BLaER1 (cell line): Measurements from ENCODE around the gene CCDC97.

Experiments used
- H3K27ac ChIP-seq: shearing (Covaris generic); formaldehyde crosslinking; 2 replicates; pipeline ENCODE4 v1.8.1; 2022
- H3K27me3 ChIP-seq: shearing (Covaris generic); formaldehyde crosslinking; 2 replicates; pipeline ENCODE4 v1.8.1; 2022
- H3K36me3 ChIP-seq: shearing (Covaris generic); formaldehyde crosslinking; 2 replicates; pipeline ENCODE4 v1.8.1; 2022
- H3K4me1 ChIP-seq: shearing (Covaris generic); formaldehyde crosslinking; 2 replicates; pipeline ENCODE4 v1.8.1; 2022
- H3K4me2 ChIP-seq: shearing (Covaris generic); formaldehyde crosslinking; 2 replicates; pipeline ENCODE4 v1.8.1; 2022
- H3K4me3 ChIP-seq: shearing (Covaris generic); formaldehyde crosslinking; 2 replicates; pipeline ENCODE4 v1.8.1; 2022
- H3K9ac ChIP-seq: shearing (Covaris generic); formaldehyde crosslinking; 2 replicates; pipeline ENCODE4 v1.8.1; 2022
- H3K9me3 ChIP-seq: shearing (Covaris generic); formaldehyde crosslinking; 2 replicates; pipeline ENCODE4 v1.8.1; 2022
- H4K20me1 ChIP-seq: shearing (Covaris generic); formaldehyde crosslinking; 2 replicates; pipeline ENCODE4 v1.8.1; 2022
- Cebpa-rat ChIP-seq: shearing (Covaris generic); IDR thresholded peaks from 2 replicates; pipeline ENCODE4 v1.8.1; 2022

Gene CCDC97

DNA sequence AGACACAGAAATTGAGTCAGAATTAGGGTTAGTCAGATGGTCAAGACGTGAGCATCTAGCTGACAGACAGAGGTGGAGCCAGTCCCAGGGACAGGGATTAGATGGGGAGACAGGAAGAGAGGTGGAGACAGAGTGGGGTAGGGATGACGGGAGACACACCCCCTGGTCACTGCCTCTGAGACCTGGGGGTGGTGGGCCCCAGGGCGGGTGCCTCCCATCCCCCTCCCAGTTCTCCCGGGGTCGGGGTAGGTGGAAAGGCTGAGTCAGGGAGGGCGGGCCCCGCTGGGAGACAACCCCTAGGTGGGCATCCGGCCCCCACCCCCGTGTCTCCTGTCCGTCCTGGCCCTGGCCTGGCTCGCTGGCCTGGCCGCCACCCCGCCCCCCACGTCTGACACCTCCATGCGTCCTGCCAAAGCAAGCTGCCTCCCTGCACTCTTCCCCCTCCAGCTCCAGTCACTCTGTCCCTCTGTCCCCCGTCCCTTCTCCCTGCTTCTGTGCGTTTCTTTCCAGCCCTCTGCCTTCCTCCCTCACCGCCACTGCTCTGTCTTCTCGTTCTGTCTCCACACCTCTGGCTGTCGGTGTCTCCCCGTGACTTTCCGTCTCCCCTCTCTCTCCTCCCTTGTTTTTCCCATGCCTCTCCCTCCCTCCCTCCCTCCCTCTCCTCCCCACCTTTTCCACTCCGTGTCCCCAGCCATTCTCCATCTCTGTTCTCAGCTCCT, 15.1 kb downstream of the CCDC97 start:
- no peaks in the 10 kb centered on the region for H3K27me3 ChIP-seq
- no peak overlapping the region for H3K9ac ChIP-seq
- peaks cover 93% of the 10 kb centered on the region for H4K20me1 ChIP-seq
- no peaks in the 10 kb centered on the region for H3K9me3 ChIP-seq
- no peak overlapping the region for H3K4me3 ChIP-seq
- TF ChIP-seq Cebpa-rat, result no peak
- H3K4me2 ChIP-seq, result peak overlapping the region; percentile 98
- peaks cover 88% of the 10 kb centered on the region for H3K4me1 ChIP-seq
- no peak overlapping the region for H3K27ac ChIP-seq
- peaks cover 41% of the 10 kb centered on the region for H3K36me3 ChIP-seq

DNA sequence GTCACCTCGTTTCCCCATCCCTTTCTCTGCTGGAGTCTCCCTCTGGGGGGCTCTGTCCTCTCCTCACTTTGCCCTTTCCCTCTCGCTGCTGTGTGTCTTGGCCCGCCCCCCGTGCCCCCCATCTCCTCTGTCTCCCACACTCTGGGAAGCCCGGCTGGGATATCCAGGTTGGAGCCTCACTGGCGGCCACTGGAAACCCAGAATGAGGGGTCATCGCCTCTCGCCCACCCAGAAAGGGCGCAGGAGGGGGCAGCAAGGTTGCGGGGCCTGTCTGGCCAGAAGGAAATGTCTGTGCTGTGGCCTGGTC, 15.6 kb downstream of the CCDC97 start:
- Histone ChIP-seq H3K4me2 (peak overlapping the region; percentile 98), H3K4me3 (no peak overlapping the region), H3K4me1 (peaks cover 88% of the 10 kb centered on the region), H4K20me1 (peaks cover 88% of the 10 kb centered on the region), H3K27me3 (no peaks in the 10 kb centered on the region), H3K9me3 (no peaks in the 10 kb centered on the region), H3K27ac (peak overlapping the region; percentile 80), H3K36me3 (peaks cover 41% of the 10 kb centered on the region), H3K9ac (peak overlapping the region; percentile 42)
- no peak for TF ChIP-seq Cebpa-rat

DNA sequence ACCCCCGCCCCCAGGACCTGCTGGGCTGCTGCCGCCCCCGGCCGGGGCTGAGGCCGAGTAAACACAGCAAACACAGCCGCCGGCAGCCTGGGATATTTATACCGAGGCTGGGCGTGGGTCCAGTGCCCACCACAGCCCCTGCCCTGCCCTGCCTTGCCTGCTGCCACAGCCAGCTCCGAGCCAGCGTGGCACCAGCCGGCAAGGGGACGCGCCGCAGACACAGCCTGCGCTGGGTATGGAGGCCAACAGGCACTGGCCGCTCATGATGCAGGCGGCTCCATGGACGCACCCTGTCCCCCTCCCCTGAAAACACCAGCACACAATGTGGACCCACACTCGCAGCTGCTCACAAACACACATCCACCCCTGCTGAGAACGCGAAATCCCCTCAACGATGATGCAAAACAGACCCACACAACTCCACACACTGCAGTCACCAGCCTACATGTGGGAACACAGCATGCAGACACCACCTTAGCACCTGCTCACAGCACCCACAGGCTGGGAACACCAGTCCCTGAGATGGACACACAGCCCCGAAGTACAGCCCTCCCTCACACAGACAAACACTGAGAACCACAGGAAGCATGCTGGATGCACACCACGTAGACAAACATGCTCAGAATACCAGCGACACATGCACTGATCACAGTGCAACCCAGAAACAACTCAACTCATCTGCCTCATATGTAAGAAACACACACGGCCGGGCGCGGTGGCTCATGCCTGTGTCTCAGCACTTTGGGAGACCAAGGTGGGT, 16.2 kb downstream of the CCDC97 start:
- H3K4me3 ChIP-seq, result peak overlapping the region; percentile 55
- no peaks in the 10 kb centered on the region for H3K27me3 ChIP-seq
- H3K4me2 ChIP-seq, result peak overlapping the region; percentile 98
- TF ChIP-seq Cebpa-rat, result no peak
- H3K9me3 ChIP-seq, result no peaks in the 10 kb centered on the region
- H3K36me3 ChIP-seq, result peaks cover 39% of the 10 kb centered on the region
- H4K20me1 ChIP-seq, result peaks cover 84% of the 10 kb centered on the region
- H3K9ac ChIP-seq, result peak overlapping the region; percentile 71
- peak overlapping the region; percentile 80 for H3K27ac ChIP-seq
- H3K4me1 ChIP-seq, result peaks cover 88% of the 10 kb centered on the region

DNA sequence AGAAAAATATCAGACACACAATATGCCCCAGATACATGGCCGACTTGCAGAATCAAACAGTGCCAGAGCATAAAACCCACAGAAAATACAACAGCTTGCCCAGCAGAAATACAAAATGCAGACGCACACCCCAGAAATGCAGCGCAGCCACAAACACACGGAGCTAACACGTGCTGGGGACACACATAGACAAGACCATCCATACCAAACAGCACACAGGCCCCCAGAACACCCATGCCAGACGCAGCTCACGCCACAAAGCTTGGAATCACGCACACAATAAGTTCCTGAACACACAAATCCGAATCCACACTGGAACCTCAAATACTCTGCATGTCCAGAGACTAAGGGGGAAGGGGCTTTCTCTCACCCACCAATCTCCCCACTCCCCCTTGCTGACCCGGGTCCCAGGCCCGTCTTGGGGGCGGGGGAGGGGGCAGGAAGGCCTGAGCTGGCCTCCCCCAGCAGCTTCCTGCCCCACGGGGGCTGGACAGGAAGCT, 17.2 kb downstream of the CCDC97 start:
- H3K4me2 ChIP-seq, result peak overlapping the region; percentile 98
- no peaks in the 10 kb centered on the region for H3K27me3 ChIP-seq
- peak overlapping the region; percentile 55 for H3K4me3 ChIP-seq
- H3K36me3 ChIP-seq, result peaks cover 39% of the 10 kb centered on the region
- H3K4me1 ChIP-seq, result peaks cover 78% of the 10 kb centered on the region
- H4K20me1 ChIP-seq, result peaks cover 77% of the 10 kb centered on the region
- H3K9ac ChIP-seq, result peak overlapping the region; percentile 71
- TF ChIP-seq Cebpa-rat, result no peak
- H3K9me3 ChIP-seq, result no peaks in the 10 kb centered on the region
- H3K27ac ChIP-seq, result peak overlapping the region; percentile 80

DNA sequence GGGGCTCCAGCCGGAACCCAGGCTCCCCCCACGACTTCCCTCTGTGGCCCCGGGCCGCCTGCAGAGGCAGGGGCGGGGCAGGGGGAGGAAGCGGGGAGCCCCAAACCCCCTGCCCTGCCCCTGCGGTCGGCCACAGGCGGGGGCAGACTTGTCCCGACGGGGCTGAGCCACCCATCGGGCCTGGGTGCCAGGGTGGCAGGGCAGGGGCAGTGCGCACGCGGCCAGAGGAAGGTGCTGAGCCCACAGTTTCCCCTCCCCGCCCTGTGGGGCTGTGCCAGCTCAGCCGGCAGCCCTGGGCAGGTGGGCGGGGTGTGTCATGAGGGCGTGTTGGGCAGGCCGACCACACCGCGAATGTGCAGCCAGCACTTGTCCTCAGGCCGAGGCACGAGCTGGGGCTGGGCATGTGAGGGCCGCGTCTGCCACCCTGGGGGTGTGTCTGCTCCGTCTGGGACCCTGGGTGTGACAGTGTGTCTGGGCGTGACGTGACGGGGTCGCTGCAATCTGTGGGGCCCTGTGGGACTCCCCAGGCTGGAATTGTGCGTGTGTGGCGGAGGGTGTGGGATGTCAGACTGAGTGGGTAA, 17.7 kb downstream of the CCDC97 start:
- Histone ChIP-seq H3K9ac (peak overlapping the region; percentile 71; the same call in 1 of the 2 replicates), H3K27ac (peak overlapping the region; percentile 80), H4K20me1 (peaks cover 77% of the 10 kb centered on the region), H3K4me2 (peak overlapping the region; percentile 98), H3K4me3 (peak overlapping the region; percentile 55), H3K36me3 (peaks cover 39% of the 10 kb centered on the region), H3K27me3 (no peaks in the 10 kb centered on the region), H3K4me1 (peaks cover 73% of the 10 kb centered on the region), H3K9me3 (no peaks in the 10 kb centered on the region)
- no peak for TF ChIP-seq Cebpa-rat

DNA sequence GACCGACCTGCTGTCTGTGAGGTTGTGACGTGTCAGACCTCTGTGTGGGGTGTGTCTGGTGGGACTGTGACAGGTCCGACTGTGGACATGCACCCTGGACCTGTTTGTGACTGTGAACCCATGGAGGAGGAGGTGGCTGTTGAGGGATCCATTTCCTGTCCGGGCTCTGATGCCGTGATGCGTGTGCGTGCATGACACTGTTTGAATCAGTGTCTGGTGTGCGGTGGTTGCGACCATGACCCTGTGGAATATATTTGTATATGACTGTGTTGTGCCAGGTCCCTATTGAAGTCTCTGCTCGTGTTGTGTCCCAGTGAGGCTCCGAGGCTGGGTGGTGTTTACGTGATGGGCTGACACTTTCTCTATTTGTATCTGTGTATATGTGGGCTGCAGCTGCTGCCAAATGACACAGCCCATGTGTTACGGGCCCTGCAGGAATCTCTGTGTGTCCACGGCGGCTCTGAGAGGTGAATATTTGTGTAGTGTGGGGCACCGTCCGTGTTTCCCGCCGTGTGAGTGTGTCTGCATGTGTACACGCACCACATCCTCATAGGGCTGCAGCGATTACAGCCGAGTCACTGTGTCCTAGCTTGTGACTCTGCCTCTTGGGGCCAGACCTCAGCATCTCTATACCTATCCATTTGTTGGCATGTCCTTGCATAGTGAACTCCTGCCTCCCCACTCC, 18.3 kb downstream of the CCDC97 start:
- peaks cover 41% of the 10 kb centered on the region for H3K36me3 ChIP-seq
- peak overlapping the region; percentile 80; the same call in 1 of the 2 replicates for H3K27ac ChIP-seq
- H4K20me1 ChIP-seq, result peaks cover 71% of the 10 kb centered on the region
- H3K4me2 ChIP-seq, result peak overlapping the region; percentile 98
- H3K9ac ChIP-seq, result peak overlapping the region; percentile 71
- no peaks in the 10 kb centered on the region for H3K27me3 ChIP-seq
- peak overlapping the region; percentile 55 for H3K4me3 ChIP-seq
- TF ChIP-seq Cebpa-rat, result no peak
- H3K9me3 ChIP-seq, result no peaks in the 10 kb centered on the region
- H3K4me1 ChIP-seq, result peaks cover 66% of the 10 kb centered on the region

DNA sequence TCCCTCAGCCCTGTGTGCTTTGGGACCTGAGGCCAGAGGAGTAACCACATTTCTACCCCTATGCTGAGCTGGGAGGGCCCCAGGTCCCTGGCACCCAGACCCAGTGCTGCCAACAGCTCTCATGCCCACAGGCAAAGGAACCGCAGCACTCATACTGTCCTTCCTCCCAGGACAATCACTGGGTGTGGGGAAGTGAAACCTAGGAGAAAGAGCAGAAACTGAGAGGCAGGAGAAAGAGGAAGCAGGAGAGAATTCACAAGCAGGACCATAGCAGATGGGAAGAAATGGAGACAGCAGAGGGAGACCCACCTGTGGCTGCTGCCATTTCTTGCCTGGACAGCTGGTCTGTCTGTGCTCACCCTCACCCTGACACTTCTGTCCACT, 18.9 kb downstream of the CCDC97 start:
- H3K27ac ChIP-seq, result no peak overlapping the region
- H3K27me3 ChIP-seq, result no peaks in the 10 kb centered on the region
- peaks cover 65% of the 10 kb centered on the region for H4K20me1 ChIP-seq
- peak overlapping the region; percentile 45 for H3K9ac ChIP-seq
- peaks cover 61% of the 10 kb centered on the region for H3K4me1 ChIP-seq
- no peak overlapping the region for H3K4me3 ChIP-seq
- peaks cover 46% of the 10 kb centered on the region for H3K36me3 ChIP-seq
- no peaks in the 10 kb centered on the region for H3K9me3 ChIP-seq
- TF ChIP-seq Cebpa-rat, result no peak
- H3K4me2 ChIP-seq, result peak overlapping the region; percentile 98

DNA sequence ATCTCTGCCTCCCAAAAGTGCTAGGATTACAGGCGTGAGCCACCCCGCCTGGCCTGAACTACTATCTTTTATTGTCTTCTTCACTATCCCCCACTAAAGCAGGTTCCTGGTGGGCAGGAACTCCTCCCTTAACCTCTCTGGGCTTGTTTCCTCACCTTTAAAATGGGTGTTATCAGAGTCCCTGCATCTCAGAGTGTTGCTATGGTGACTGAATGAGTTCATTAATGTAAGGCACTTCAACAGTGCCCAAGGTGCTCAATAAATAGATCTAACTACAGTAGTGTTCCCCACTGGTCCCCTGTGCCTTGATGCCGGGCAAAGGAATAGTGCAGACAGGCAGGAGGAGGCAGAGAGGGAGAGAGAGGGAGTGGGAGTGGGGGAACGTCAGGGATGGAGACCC, 20.5 kb downstream of the CCDC97 start:
- peaks cover 56% of the 10 kb centered on the region for H3K4me1 ChIP-seq
- no peak overlapping the region for H3K9ac ChIP-seq
- H4K20me1 ChIP-seq, result peaks cover 55% of the 10 kb centered on the region
- H3K27ac ChIP-seq, result no peak overlapping the region
- no peak overlapping the region for H3K4me3 ChIP-seq
- no peaks in the 10 kb centered on the region for H3K9me3 ChIP-seq
- no peak overlapping the region for H3K4me2 ChIP-seq
- H3K36me3 ChIP-seq, result peaks cover 56% of the 10 kb centered on the region
- H3K27me3 ChIP-seq, result no peaks in the 10 kb centered on the region
- TF ChIP-seq Cebpa-rat, result no peak

DNA sequence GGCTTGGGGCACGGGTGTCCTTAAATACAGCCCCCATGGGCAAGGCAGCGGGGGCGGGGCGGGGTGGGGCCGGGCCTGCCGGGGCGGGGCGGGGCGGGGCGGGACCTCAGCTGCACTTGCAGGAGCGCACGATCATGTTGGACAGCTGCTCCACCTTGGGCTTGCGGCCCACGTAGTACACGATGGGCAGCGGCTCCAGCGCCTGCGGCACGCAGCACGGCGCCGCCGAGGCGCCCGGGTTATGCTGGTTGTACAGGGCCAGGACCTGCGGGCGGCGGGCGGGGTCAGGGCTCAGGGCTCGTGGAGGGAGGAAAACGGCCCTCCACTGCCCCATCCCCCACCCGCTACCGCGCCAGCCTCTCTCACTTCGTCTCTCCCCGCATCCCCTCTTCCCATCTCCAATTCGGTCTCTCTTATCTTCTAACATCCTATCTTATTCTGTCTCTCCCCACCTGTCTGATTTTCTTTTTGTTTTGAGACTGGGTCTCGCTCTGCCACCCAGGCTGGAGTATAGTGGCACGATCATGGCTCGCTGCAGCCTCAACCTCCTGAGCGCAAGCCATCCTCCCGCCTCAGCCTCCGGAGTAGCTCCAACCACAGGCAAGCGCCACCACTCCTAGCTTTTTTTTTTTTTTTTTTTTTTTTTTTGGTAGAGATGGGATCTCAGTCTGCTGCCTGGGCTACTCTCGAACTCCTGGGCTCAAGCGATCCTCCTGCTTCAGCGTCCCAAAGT, 21.1 kb downstream of the CCDC97 start:
- no peak for TF ChIP-seq Cebpa-rat
- H3K9ac ChIP-seq, result no peak overlapping the region
- H3K4me3 ChIP-seq, result no peak overlapping the region
- H3K9me3 ChIP-seq, result no peaks in the 10 kb centered on the region
- peaks cover 62% of the 10 kb centered on the region for H3K36me3 ChIP-seq
- peaks cover 52% of the 10 kb centered on the region for H4K20me1 ChIP-seq
- no peak overlapping the region for H3K27ac ChIP-seq
- no peaks in the 10 kb centered on the region for H3K27me3 ChIP-seq
- no peak overlapping the region for H3K4me2 ChIP-seq
- peaks cover 55% of the 10 kb centered on the region for H3K4me1 ChIP-seq
